Urinary bladder (tissue), 4 donors: Measurements from ENCODE around the gene P2RY6. TPM values are rescaled to one million over a fixed set of nuclear protein-coding genes. Genes with fewer than 3 reads are reported as not detected.
"Not testable (repeated sequence)": the region's sequence is repeated elsewhere in the genome, so short reads cannot be mapped to it uniquely, and the experiment has no call there.

ENCODE experiments used
- DNase-seq: peaks from one replicate; pipeline ENCODE4 v3.0.0-alpha.2; 2015; ENCODE audit errors: extremely low spot score
- H3K27ac ChIP-seq: one replicate; pipeline ENCODE4 v1.5.1; 2013; ENCODE audit warnings: low read depth, mild to moderate bottlenecking, moderate library complexity
- H3K36me3 ChIP-seq: one replicate; pipeline ENCODE4 v1.6.1; 2013; ENCODE audit warnings: mild to moderate bottlenecking, moderate library complexity; ENCODE audit not compliant: insufficient read depth
- H3K4me1 ChIP-seq: one replicate; pipeline ENCODE4 v1.6.1; 2013; ENCODE audit warnings: mild to moderate bottlenecking, moderate library complexity; ENCODE audit not compliant: insufficient read depth
- H3K4me3 ChIP-seq: one replicate; pipeline ENCODE4 v1.5.1; 2013; ENCODE audit warnings: low read depth, low read length
- WGBS: extraction: QIAGEN DNeasy Blood & Tissue Kit; methylation state at CpG from one replicate; pipeline ENCODE4 v1.1.7; 2013; 5-methylcytosine and 5-hydroxymethylcytosine counted together
- polyA plus RNA-seq: library from polyadenylated mRNA; stranded (reverse); fragments of 200-250 nt; gene quantifications from one replicate; pipeline ENCODE4 v1.2.3, GENCODE V29; 2013
- total RNA-seq: library from RNA; depleted of rRNA; stranded (reverse); fragments of >200 nt; gene quantifications from one replicate; pipeline ENCODE4 v1.2.3, GENCODE V29; 2014
- donor health status: healthy with polysubstance abuse.
- donor health status: healthy.

P2RY6 gene
- total and polyA plus RNA-seq, 2 donors: 0.90 to 2.6 TPM

- no peak for DNase-seq
- Histone ChIP-seq H3K4me3 (no peak overlapping the region), H3K36me3 (no peaks in the 10 kb centered on the region), H3K4me1 (no peaks in the 10 kb centered on the region), H3K27ac (no peak overlapping the region)
- WGBS: 73% methylated on average over 5 of the region's 5 CpGs
These were observed 9.2 kb upstream of the P2RY6 start for GRCh38 chr11:73262851-73263495.

GRCh38 chr11:73263640-73264039, 8.5 kb upstream of the P2RY6 start:
- Histone ChIP-seq H3K4me1 (no peaks in the 10 kb centered on the region), H3K4me3 (no peak overlapping the region), H3K27ac (no peak overlapping the region), H3K36me3 (no peaks in the 10 kb centered on the region)
- WGBS: 90% methylated on average over 2 of the region's 2 CpGs
- no peak for DNase-seq

- WGBS: 91% methylated on average over 4 of the region's 4 CpGs
- Histone ChIP-seq H3K36me3 (no peaks in the 10 kb centered on the region), H3K27ac (no peak overlapping the region), H3K4me3 (no peak overlapping the region), H3K4me1 (no peaks in the 10 kb centered on the region)
- no peak for DNase-seq
These were observed 6.8 kb upstream of the P2RY6 start for GRCh38 chr11:73265278-73265810.

GRCh38 chr11:73265853-73266645, 6.1 kb upstream of the P2RY6 start:
- no peak for DNase-seq
- Histone ChIP-seq H3K4me3 (no peak overlapping the region), H3K36me3 (no peaks in the 10 kb centered on the region), H3K27ac (no peak overlapping the region), H3K4me1 (no peaks in the 10 kb centered on the region)
- 93% methylated on average over 3 of the region's 3 CpGs for WGBS

GRCh38 chr11:73266646-73267020, 5.5 kb upstream of the P2RY6 start:
- no peaks in the 10 kb centered on the region for H3K36me3 ChIP-seq
- whole genome bisulfite sequencing: 84% methylated on average over 4 of the region's 4 CpGs

DNA sequence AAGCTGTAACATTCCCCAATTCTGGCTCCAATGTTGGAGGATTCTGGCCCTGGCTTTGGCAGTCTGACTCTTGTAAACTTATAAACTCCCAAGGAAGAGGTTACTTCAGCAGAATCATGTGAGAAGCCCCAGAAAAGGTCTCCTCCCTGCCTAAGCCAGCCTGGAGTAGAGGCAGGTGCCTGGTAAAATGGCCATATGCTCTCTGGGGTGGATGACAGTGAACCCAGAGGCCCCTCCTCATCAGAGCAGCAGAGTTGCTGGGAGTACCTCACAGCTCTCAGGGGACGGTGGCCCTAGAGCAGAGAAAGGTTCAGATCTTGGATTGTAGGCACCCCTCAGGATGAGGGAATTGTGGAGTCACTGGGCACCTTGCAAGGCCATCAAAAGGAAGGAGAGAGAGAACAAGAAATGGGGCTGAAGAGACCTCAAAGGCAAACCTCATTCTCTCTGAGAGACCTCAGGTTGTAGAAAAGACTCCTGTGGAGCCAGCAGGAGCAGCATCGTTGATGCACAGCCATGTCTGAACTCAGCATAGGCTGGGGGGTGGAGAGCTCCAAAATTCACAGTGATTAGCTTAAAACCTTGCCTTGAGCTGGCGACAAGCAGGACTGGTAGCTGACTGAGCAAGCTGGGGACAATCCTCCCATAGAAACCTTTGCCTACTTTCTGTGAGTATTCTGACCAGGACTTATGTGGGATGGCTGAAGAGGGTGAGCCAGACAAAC, 4.9 kb upstream of the P2RY6 start:
- no peak for DNase-seq
- WGBS: 81% methylated on average over 3 of the region's 3 CpGs
- Histone ChIP-seq H3K27ac (no peak overlapping the region), H3K4me1 (no peaks in the 10 kb centered on the region), H3K4me3 (no peak overlapping the region), H3K36me3 (no peaks in the 10 kb centered on the region)

More at GRCh38 chr11:73266646-73267020, 5.5 kb upstream of the P2RY6 start:
- Histone ChIP-seq H3K27ac (no peak overlapping the region), H3K4me3 (no peak overlapping the region), H3K4me1 (no peaks in the 10 kb centered on the region)
- no peak for DNase-seq

GRCh38 chr11:73267906-73268540, 4.1 kb upstream of the P2RY6 start:
- H3K4me3 ChIP-seq: no peak overlapping the region
- H3K4me1 ChIP-seq: no peaks in the 10 kb centered on the region
- DNase-seq: no peak
- WGBS: 93% methylated on average over 8 of the region's 8 CpGs
- no peaks in the 10 kb centered on the region for H3K36me3 ChIP-seq
- no peak overlapping the region for H3K27ac ChIP-seq

GRCh38 chr11:73268671-73269271, 3.4 kb upstream of the P2RY6 start:
- DNase-seq: no peak
- no peak overlapping the region for H3K4me3 ChIP-seq
- 92% methylated on average over 8 of the region's 8 CpGs for WGBS
- H3K4me1 ChIP-seq: no peaks in the 10 kb centered on the region
- H3K36me3 ChIP-seq: no peaks in the 10 kb centered on the region
- H3K27ac ChIP-seq: no peak overlapping the region

- H3K27ac ChIP-seq: no peak overlapping the region
- no peaks in the 10 kb centered on the region for H3K36me3 ChIP-seq
- H3K4me3 ChIP-seq: no peak overlapping the region
- no peak for DNase-seq
- H3K4me1 ChIP-seq: no peaks in the 10 kb centered on the region
- WGBS: 87% methylated on average over 7 of the region's 7 CpGs
These were observed 2.6 kb upstream of the P2RY6 start for GRCh38 chr11:73269459-73270015.

DNA sequence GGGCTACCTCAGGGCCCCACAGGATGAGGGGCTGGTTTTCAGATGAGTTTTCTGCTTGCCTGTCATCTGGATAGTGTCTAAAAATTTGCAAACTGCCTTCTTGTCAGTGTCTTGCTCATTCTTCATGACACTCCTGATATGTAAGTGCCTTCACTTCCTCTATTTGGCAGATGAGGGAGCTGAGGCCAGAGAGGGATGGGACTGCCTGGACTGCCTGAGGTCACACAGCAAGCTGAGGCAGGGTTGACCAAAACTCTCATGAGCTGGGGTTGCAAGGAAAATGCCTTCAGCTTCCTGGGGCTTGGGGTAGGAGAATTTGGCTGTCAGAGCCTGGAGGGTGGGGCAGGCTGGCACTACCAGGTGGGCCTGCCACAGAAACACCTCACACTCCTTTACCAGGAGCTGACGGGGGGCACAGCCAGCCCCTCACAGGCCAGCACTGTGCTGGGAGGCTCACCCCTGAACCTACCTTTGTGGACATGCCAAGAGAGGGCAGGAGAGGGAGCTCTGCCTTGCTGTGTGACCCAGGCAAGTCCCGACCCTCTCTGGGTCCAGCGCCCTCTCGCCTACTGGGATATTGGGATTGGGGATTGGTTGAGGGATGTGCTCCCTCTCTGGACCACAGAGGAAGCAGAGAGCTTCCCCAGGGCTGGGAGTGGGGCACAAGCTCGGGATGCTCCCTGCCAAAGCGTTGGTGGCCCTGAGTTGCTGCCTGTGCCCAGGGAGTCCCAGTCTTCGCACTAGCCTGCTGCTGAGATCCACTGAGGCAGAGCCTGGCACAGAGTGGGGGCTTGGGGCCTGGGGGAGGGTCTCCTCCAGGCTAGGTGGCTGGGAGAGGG, 1.9 kb upstream of the P2RY6 start:
- H3K4me1 ChIP-seq: no peaks in the 10 kb centered on the region
- no peaks in the 10 kb centered on the region for H3K36me3 ChIP-seq
- no peak overlapping the region for H3K4me3 ChIP-seq
- no peak for DNase-seq
- no peak overlapping the region for H3K27ac ChIP-seq
- 93% methylated on average over 7 of the region's 7 CpGs for WGBS

GRCh38 chr11:73270855-73271477, 1.2 kb upstream of the P2RY6 start:
- H3K4me1 ChIP-seq: no peaks in the 10 kb centered on the region
- no peak for DNase-seq
- no peak overlapping the region for H3K27ac ChIP-seq
- H3K4me3 ChIP-seq: no peak overlapping the region
- H3K36me3 ChIP-seq: no peaks in the 10 kb centered on the region
- 75% methylated on average over 18 of the region's 18 CpGs for WGBS

- not testable (repeated sequence) for DNase-seq, H3K27ac ChIP-seq, H3K36me3 ChIP-seq, H3K4me1 ChIP-seq, H3K4me3 ChIP-seq
- 79% methylated on average over 10 of the region's 10 CpGs for WGBS
These were observed 666 bp upstream of the P2RY6 start for GRCh38 chr11:73271478-73271865.
